Duodenal mucosa (tissue), 2 donors: ENCODE results near the gene SMPD3.

Source experiments
- H3K27ac ChIP-seq: one replicate; pipeline ENCODE4 v1.7.0; 2013; ENCODE audit warnings: low read depth, low read length
- H3K27me3 ChIP-seq, 2 donors: one replicate each; pipeline ENCODE4 v1.7.0; 2013; ENCODE audit warnings: low read length in 2 of 2, control low read depth in 1 of 2; ENCODE audit not compliant: insufficient read depth in 2 of 2, control insufficient read depth in 1 of 2
- H3K36me3 ChIP-seq, 2 donors: one replicate each; pipeline ENCODE4 v1.7.0; 2013; ENCODE audit warnings: low read length in 2 of 2, control low read depth in 1 of 2; ENCODE audit not compliant: insufficient read depth in 2 of 2, control insufficient read depth in 1 of 2
- H3K4me1 ChIP-seq, 2 donors: one replicate each; pipeline ENCODE4 v1.7.0; 2013; ENCODE audit warnings: low read length in 2 of 2, control low read depth in 1 of 2; ENCODE audit not compliant: insufficient read depth in 2 of 2, control insufficient read depth in 1 of 2
- H3K4me3 ChIP-seq, 2 donors: one replicate each; pipeline ENCODE4 v1.7.0; 2013; ENCODE audit warnings: low read length in 2 of 2, low read depth in 1 of 2
- H3K9ac ChIP-seq, 2 donors: one replicate each; pipeline ENCODE4 v1.7.0; 2013; ENCODE audit warnings: low read length in 2 of 2, low read depth in 1 of 2
- H3K9me3 ChIP-seq, 2 donors: one replicate each; pipeline ENCODE4 v1.7.0; 2013; ENCODE audit warnings: low read length in 2 of 2, control low read depth in 1 of 2; ENCODE audit not compliant: control insufficient read depth in 1 of 2

The SMPD3 gene

GRCh38 chr16:68351991-68352431, 96.3 kb downstream of the SMPD3 start:
- peak overlapping the region; percentile 5 to 60 for H3K4me3 ChIP-seq
- H3K9ac ChIP-seq = peak overlapping the region; percentile 13 to 57
- no peaks in the 10 kb centered on the region for H3K9me3 ChIP-seq
- peaks cover 8 to 25% of the 10 kb centered on the region in 2 donors for H3K4me1 ChIP-seq
- H3K27me3 ChIP-seq = no peaks in the 10 kb centered on the region
- no peak overlapping the region for H3K27ac ChIP-seq
- peaks cover 16 to 70% of the 10 kb centered on the region in 2 donors for H3K36me3 ChIP-seq

GRCh38 chr16:68351463-68351862, 96.8 kb downstream of the SMPD3 start:
- Histone ChIP-seq H3K36me3 (peaks cover 18 to 67% of the 10 kb centered on the region in 2 donors), H3K9ac (peak overlapping the region; percentile 7 to 20)

GRCh38 chr16:68350813-68351350, 97.4 kb downstream of the SMPD3 start:
- peaks cover 19 to 70% of the 10 kb centered on the region in 2 donors for H3K36me3 ChIP-seq

More at GRCh38 chr16:68351463-68351862, 96.8 kb downstream of the SMPD3 start:
- Histone ChIP-seq H3K4me1 (peaks cover 8 to 20% of the 10 kb centered on the region in 2 donors), H3K4me3 (no peak overlapping the region), H3K9me3 (no peaks in the 10 kb centered on the region), H3K27me3 (no peaks in the 10 kb centered on the region), H3K27ac (no peak overlapping the region)

GRCh38 chr16:68349838-68350410, 98.4 kb downstream of the SMPD3 start:
- Histone ChIP-seq H3K27ac (no peak overlapping the region), H3K27me3 (no peaks in the 10 kb centered on the region), H3K4me1 (peaks cover 8% of the 10 kb centered on the region in 2 donors), H3K4me3 (no peak overlapping the region), H3K9ac (no peak overlapping the region), H3K36me3 (peaks cover 24 to 73% of the 10 kb centered on the region in 2 donors), H3K9me3 (no peaks in the 10 kb centered on the region)

More at GRCh38 chr16:68350813-68351350, 97.4 kb downstream of the SMPD3 start:
- no peaks in the 10 kb centered on the region for H3K9me3 ChIP-seq
- peaks cover 8 to 14% of the 10 kb centered on the region in 2 donors for H3K4me1 ChIP-seq
- H3K4me3 ChIP-seq = no peak overlapping the region
- no peak overlapping the region for H3K27ac ChIP-seq
- H3K27me3 ChIP-seq = no peaks in the 10 kb centered on the region
- no peak overlapping the region for H3K9ac ChIP-seq

GRCh38 chr16:68348639-68349445, 99.5 kb downstream of the SMPD3 start:
- Histone ChIP-seq H3K27ac (no peak overlapping the region), H3K4me1 (peaks cover 8% of the 10 kb centered on the region in 2 donors), H3K9me3 (no peaks in the 10 kb centered on the region), H3K4me3 (no peak overlapping the region), H3K27me3 (no peaks in the 10 kb centered on the region), H3K9ac (no peak overlapping the region), H3K36me3 (peaks cover 24 to 65% of the 10 kb centered on the region in 2 donors)

- Histone ChIP-seq H3K36me3 (peaks cover 19 to 67% of the 10 kb centered on the region in 2 donors), H3K27ac (no peak overlapping the region), H3K27me3 (no peaks in the 10 kb centered on the region), H3K9me3 (no peaks in the 10 kb centered on the region), H3K4me3 (no peak overlapping the region), H3K4me1 (peaks cover 8% of the 10 kb centered on the region in 2 donors), H3K9ac (no peak overlapping the region)
These were observed 100.7 kb downstream of the SMPD3 start for GRCh38 chr16:68347605-68348004.

GRCh38 chr16:68346892-68347480, 101.3 kb downstream of the SMPD3 start:
- no peak overlapping the region for H3K27ac ChIP-seq
- H3K4me3 ChIP-seq = no peak overlapping the region
- peaks cover 19 to 67% of the 10 kb centered on the region in 2 donors for H3K36me3 ChIP-seq
- H3K4me1 ChIP-seq = peaks cover 4 to 5% of the 10 kb centered on the region in 2 donors
- H3K9me3 ChIP-seq = no peaks in the 10 kb centered on the region
- H3K9ac ChIP-seq = no peak overlapping the region
- no peaks in the 10 kb centered on the region for H3K27me3 ChIP-seq

- Histone ChIP-seq H3K4me3 (no peak overlapping the region), H3K36me3 (peaks cover 20 to 68% of the 10 kb centered on the region in 2 donors), H3K9me3 (no peaks in the 10 kb centered on the region), H3K9ac (no peak overlapping the region), H3K4me1 (no peaks in the 10 kb centered on the region), H3K27ac (no peak overlapping the region), H3K27me3 (no peaks in the 10 kb centered on the region)
These were observed 102.2 kb downstream of the SMPD3 start for GRCh38 chr16:68345958-68346635.

- Histone ChIP-seq H3K9ac (no peak overlapping the region), H3K27me3 (no peaks in the 10 kb centered on the region), H3K4me3 (no peak overlapping the region), H3K4me1 (no peaks in the 10 kb centered on the region), H3K27ac (no peak overlapping the region), H3K36me3 (peaks cover 26 to 68% of the 10 kb centered on the region in 2 donors), H3K9me3 (no peaks in the 10 kb centered on the region)
These were observed 102.9 kb downstream of the SMPD3 start for GRCh38 chr16:68345351-68345810.
